Mesothelial cell of epicardium (in vitro differentiated cells): ENCODE results near the gene ATP5F1E. TPM values are rescaled to one million over a fixed set of nuclear protein-coding genes. Genes with fewer than 3 reads are reported as not detected.

ENCODE experiments used
- DNase-seq, 2 experiments: peaks; one replicate each; pipeline ENCODE4 v3.0.0; 2021; ENCODE audit warnings: low spot score in 2 of 2; ENCODE audit not compliant: unreplicated experiment in 2 of 2
- H3K27ac Mint-ChIP-seq: 2 replicates; pipeline ENCODE4 v1.8.0; 2021; ENCODE audit warnings: mixed read lengths
- H3K27me3 Mint-ChIP-seq: 2 replicates; pipeline ENCODE4 v1.8.0; 2021; ENCODE audit warnings: low read depth, mixed read lengths
- H3K36me3 Mint-ChIP-seq: 2 replicates; pipeline ENCODE4 v1.8.0; 2021; ENCODE audit warnings: mixed read lengths
- H3K4me1 Mint-ChIP-seq: 2 replicates; pipeline ENCODE4 v1.8.0; 2021; ENCODE audit warnings: mixed read lengths
- H3K4me3 Mint-ChIP-seq: 2 replicates; pipeline ENCODE4 v1.8.0; 2021; ENCODE audit warnings: mild to moderate bottlenecking, moderate library complexity, mixed read lengths
- H3K9me3 Mint-ChIP-seq: 2 replicates; pipeline ENCODE4 v1.8.0; 2021; ENCODE audit warnings: mixed read lengths
- CTCF ChIP-seq: fragments of 200-600 bp; sonication (generic); IDR thresholded peaks from one replicate; pipeline ENCODE4 v1.5.0; 2021; ENCODE audit warnings: antibody characterized with exemption; ENCODE audit not compliant: unreplicated experiment
- total RNA-seq: library from RNA; stranded (reverse); gene quantifications from 3 replicates; pipeline ENCODE4 v1.2.1, GENCODE V29; 2021

ATP5F1E gene
- total RNA-seq, 1 donor from 2014 or later: 52.7 TPM

GRCh38 chr20:58989196-58989595 is 42.9 kb downstream of the ATP5F1E start:
- H3K27ac Mint-ChIP-seq: no peak overlapping the region
- no peak for TF ChIP-seq CTCF
- H3K9me3 Mint-ChIP-seq: no peaks in the 10 kb centered on the region
- H3K4me3 Mint-ChIP-seq: no peak overlapping the region
- no peak for DNase-seq
- H3K36me3 Mint-ChIP-seq: peaks cover 42% of the 10 kb centered on the region
- H3K27me3 Mint-ChIP-seq: no peaks in the 10 kb centered on the region
- peaks cover 16% of the 10 kb centered on the region for H3K4me1 Mint-ChIP-seq

GRCh38 chr20:58988565-58988882 is 43.6 kb downstream of the ATP5F1E start:
- DNase-seq: no peak
- peaks cover 22% of the 10 kb centered on the region for H3K4me1 Mint-ChIP-seq
- no peak overlapping the region for H3K4me3 Mint-ChIP-seq
- H3K36me3 Mint-ChIP-seq: peaks cover 40% of the 10 kb centered on the region
- H3K27ac Mint-ChIP-seq: no peak overlapping the region
- TF ChIP-seq CTCF: no peak
- no peaks in the 10 kb centered on the region for H3K27me3 Mint-ChIP-seq
- H3K9me3 Mint-ChIP-seq: no peaks in the 10 kb centered on the region

- Mint-ChIP-seq H3K9me3 (no peaks in the 10 kb centered on the region), H3K4me1 (peaks cover 22% of the 10 kb centered on the region), H3K4me3 (no peak overlapping the region), H3K27ac (no peak overlapping the region), H3K36me3 (peaks cover 40% of the 10 kb centered on the region), H3K27me3 (no peaks in the 10 kb centered on the region)
- no peak for TF ChIP-seq CTCF
- DNase-seq: no peak
Measured at GRCh38 chr20:58987790-58988564, 44.2 kb downstream of the ATP5F1E start.

- Mint-ChIP-seq H3K36me3 (peaks cover 36% of the 10 kb centered on the region), H3K27me3 (no peaks in the 10 kb centered on the region), H3K4me3 (no peak overlapping the region), H3K27ac (no peak overlapping the region), H3K4me1 (peaks cover 29% of the 10 kb centered on the region), H3K9me3 (no peaks in the 10 kb centered on the region)
- no peak for TF ChIP-seq CTCF
- no peak for DNase-seq
Measured at GRCh38 chr20:58986968-58987517, 45.1 kb downstream of the ATP5F1E start.

GRCh38 chr20:58986286-58986967 is 45.7 kb downstream of the ATP5F1E start:
- Mint-ChIP-seq H3K9me3 (no peaks in the 10 kb centered on the region), H3K4me3 (no peak overlapping the region), H3K27ac (no peak overlapping the region), H3K36me3 (peaks cover 32% of the 10 kb centered on the region), H3K27me3 (no peaks in the 10 kb centered on the region), H3K4me1 (peaks cover 32% of the 10 kb centered on the region)
- no peak for TF ChIP-seq CTCF
- no peak for DNase-seq
